GM18519 (cell line): Measurements from ENCODE around the gene LRFN3.
"Not testable (repeated sequence)": the region's sequence is repeated elsewhere in the genome, so short reads cannot be mapped to it uniquely, and the experiment has no call there.

Experiments used
- ATAC-seq: cut with Tn5 transposase; IDR thresholded peaks from one replicate; pipeline ENCODE4 v1.9.1; 2021; ENCODE audit warnings: mild to moderate bottlenecking, moderate library complexity; ENCODE audit not compliant: unreplicated experiment, low FRiP score

LRFN3 gene

GRCh38 chr19:35938282-35939224 is 2.4 kb downstream of the LRFN3 start:
- no peak for ATAC-seq

GRCh38 chr19:35939307-35940077 is 3.3 kb downstream of the LRFN3 start:
- no peak for ATAC-seq

GRCh38 chr19:35940078-35940775 is 4.1 kb downstream of the LRFN3 start:
- ATAC-seq, result no peak

- ATAC-seq, result no peak
Observed at GRCh38 chr19:35940839-35941238, 4.7 kb downstream of the LRFN3 start.

GRCh38 chr19:35942235-35942634 is 6.1 kb downstream of the LRFN3 start:
- no peak for ATAC-seq

GRCh38 chr19:35943321-35944301 is 7.4 kb downstream of the LRFN3 start:
- ATAC-seq, result no peak

- no peak for ATAC-seq
Observed at GRCh38 chr19:35944556-35944955, 8.4 kb downstream of the LRFN3 start.

- ATAC-seq, result no peak
Observed at GRCh38 chr19:35945121-35945790, 9.1 kb downstream of the LRFN3 start.

- ATAC-seq, result no peak
Observed at GRCh38 chr19:35946203-35946602, 10.0 kb downstream of the LRFN3 start.

- ATAC-seq, result no peak
Observed at GRCh38 chr19:35949131-35949530, 13.0 kb downstream of the LRFN3 start.

GRCh38 chr19:35955881-35956634 is 19.9 kb downstream of the LRFN3 start:
- ATAC-seq, result no peak

- not testable (repeated sequence) for ATAC-seq
Observed at GRCh38 chr19:35957411-35957810, 21.2 kb downstream of the LRFN3 start.

GRCh38 chr19:35958660-35959039 is 22.5 kb downstream of the LRFN3 start:
- ATAC-seq, result no peak

- ATAC-seq, result no peak
Observed at GRCh38 chr19:35959040-35959967, 23.1 kb downstream of the LRFN3 start.

GRCh38 chr19:35959968-35960320 is 23.8 kb downstream of the LRFN3 start:
- ATAC-seq, result no peak

GRCh38 chr19:35960432-35960972 is 24.3 kb downstream of the LRFN3 start:
- no peak for ATAC-seq

- ATAC-seq, result no peak
Observed at GRCh38 chr19:35963514-35963913, 27.3 kb downstream of the LRFN3 start.
